ENCODE results near the gene TM9SF1.

DNA sequence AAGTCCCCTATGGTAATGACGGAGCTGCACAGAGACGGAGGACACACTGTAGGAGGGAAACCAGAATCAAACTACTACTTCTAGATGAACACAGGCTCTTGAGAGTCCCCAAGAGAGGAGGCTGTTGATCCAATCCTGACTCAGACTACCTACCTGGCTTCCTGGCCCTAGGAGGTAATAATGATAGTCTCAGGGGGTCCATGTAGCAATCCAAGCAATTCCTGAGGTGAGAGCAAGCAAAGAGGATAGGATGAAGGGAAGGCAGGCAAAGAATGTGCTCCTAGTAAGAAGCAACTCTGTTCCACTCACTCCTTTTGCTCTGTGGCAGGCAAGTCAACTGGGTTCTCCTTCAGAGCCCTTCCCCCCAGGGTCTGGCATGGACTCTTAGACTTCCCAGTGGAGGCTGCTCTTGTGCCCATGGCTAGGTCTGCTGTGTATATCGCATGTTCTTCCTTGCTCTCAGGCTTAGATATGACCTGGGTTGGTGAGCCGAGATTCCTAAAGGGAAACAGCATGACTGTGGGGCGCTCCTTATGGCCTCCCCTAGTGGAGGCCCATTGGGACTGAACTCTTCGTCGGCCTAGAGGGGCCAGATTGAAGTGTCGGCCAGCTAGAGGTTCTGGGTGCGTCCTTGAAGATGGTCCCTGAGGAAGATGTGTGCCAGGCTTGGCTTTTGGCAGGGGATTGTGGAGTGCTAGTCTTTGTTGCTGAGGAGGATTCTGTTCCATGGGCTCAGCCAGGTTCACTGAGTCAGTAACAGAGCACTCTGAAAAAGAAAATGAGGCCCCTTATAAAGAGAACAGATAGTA, 45.1 kb upstream of the TM9SF1 start:
- no peak for TF ChIP-seq POLR2A (IDR thresholded peaks at IDR 0.05)
- TF ChIP-seq, protein P1, sequence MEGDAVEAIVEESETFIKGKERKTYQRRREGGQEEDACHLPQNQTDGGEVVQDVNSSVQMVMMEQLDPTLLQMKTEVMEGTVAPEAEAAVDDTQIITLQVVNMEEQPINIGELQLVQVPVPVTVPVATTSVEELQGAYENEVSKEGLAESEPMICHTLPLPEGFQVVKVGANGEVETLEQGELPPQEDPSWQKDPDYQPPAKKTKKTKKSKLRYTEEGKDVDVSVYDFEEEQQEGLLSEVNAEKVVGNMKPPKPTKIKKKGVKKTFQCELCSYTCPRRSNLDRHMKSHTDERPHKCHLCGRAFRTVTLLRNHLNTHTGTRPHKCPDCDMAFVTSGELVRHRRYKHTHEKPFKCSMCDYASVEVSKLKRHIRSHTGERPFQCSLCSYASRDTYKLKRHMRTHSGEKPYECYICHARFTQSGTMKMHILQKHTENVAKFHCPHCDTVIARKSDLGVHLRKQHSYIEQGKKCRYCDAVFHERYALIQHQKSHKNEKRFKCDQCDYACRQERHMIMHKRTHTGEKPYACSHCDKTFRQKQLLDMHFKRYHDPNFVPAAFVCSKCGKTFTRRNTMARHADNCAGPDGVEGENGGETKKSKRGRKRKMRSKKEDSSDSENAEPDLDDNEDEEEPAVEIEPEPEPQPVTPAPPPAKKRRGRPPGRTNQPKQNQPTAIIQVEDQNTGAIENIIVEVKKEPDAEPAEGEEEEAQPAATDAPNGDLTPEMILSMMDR (IDR thresholded peaks at IDR 0.05), result no peak
